Neuronal stem cell (in vitro differentiated cells): ENCODE results near the gene NLGN1.

ENCODE experiments used
- DNase-seq: peaks from one replicate; pipeline ENCODE4 v3.0.0-alpha.2; 2013; ENCODE audit warnings: low spot score
- H2AFZ ChIP-seq: one replicate; pipeline ENCODE4 v1.6.1; 2013; ENCODE audit warnings: mild to moderate bottlenecking, low read length, inconsistent platforms
- H2AK5ac ChIP-seq: 2 replicates; pipeline ENCODE4 v1.6.1; 2013; ENCODE audit warnings: low read depth, mild to moderate bottlenecking, inconsistent platforms, low read length, moderate library complexity, mixed read lengths
- H2BK120ac ChIP-seq: 2 replicates; pipeline ENCODE4 v1.6.1; 2013; ENCODE audit warnings: low read depth, mild to moderate bottlenecking, inconsistent platforms, low read length, moderate library complexity, mixed read lengths
- H2BK12ac ChIP-seq: one replicate; pipeline ENCODE4 v1.6.1; 2013; ENCODE audit warnings: low read length, inconsistent platforms
- H2BK15ac ChIP-seq: 2 replicates; pipeline ENCODE4 v1.6.1; 2013; ENCODE audit warnings: mild to moderate bottlenecking, low read length, inconsistent platforms, mixed read lengths
- H2BK5ac ChIP-seq: one replicate; pipeline ENCODE4 v1.6.1; 2013; ENCODE audit warnings: inconsistent platforms, mild to moderate bottlenecking, low read length, moderate library complexity
- H3K14ac ChIP-seq: one replicate; pipeline ENCODE4 v1.6.1; 2013; ENCODE audit warnings: low read length, inconsistent platforms
- H3K18ac ChIP-seq: 2 replicates; pipeline ENCODE4 v1.6.1; 2013; ENCODE audit warnings: low read length, inconsistent platforms
- H3K23ac ChIP-seq: 2 replicates; pipeline ENCODE4 v1.6.1; 2013; ENCODE audit warnings: low read depth, mild to moderate bottlenecking, mixed read lengths, low read length, inconsistent platforms; ENCODE audit not compliant: poor library complexity
- H3K27ac ChIP-seq: replicated peaks from 3 replicates; pipeline ENCODE4 v1.5.1; 2013; ENCODE audit warnings: low read length, inconsistent platforms
- H3K27me3 ChIP-seq, 3 experiments: 2 replicates each; pipeline ENCODE4 v1.6.1; 2013; ENCODE audit warnings: low read length in 3 of 3, mild to moderate bottlenecking in 2 of 3, inconsistent platforms in 1 of 3, low read depth in 1 of 3, mixed read lengths in 1 of 3, moderate library complexity in 1 of 3; ENCODE audit not compliant: control insufficient read depth in 3 of 3, insufficient read depth in 3 of 3
- H3K36me3 ChIP-seq, 2 donors: replicated peaks in 1 of 2; 2 replicates each; pipeline ENCODE4 v1.6.1; 2013; ENCODE audit warnings: low read length in 2 of 2; ENCODE audit not compliant: control insufficient read depth in 2 of 2, insufficient read depth in 2 of 2
- H3K4ac ChIP-seq: 2 replicates; pipeline ENCODE4 v1.6.1; 2013; ENCODE audit warnings: inconsistent platforms, mild to moderate bottlenecking, low read length, moderate library complexity
- H3K4me1 ChIP-seq, 2 donors: 1 replicate in 1 of 2; 2 replicates in 1 of 2; pipeline ENCODE4 v1.6.1; 2013; ENCODE audit warnings: low read length in 2 of 2, low read depth in 1 of 2; ENCODE audit not compliant: control insufficient read depth in 2 of 2, insufficient read depth in 1 of 2
- H3K4me2 ChIP-seq: one replicate; pipeline ENCODE4 v1.6.1; 2013; ENCODE audit warnings: mild to moderate bottlenecking, low read length, inconsistent platforms; ENCODE audit not compliant: insufficient read depth, poor library complexity, severe bottlenecking
- H3K4me3 ChIP-seq, 2 donors: 2 replicates each; pipeline ENCODE4 v1.5.1; 2013; ENCODE audit warnings: low read length in 2 of 2, mild to moderate bottlenecking in 2 of 2, inconsistent platforms in 1 of 2, moderate library complexity in 1 of 2
- H3K79me1 ChIP-seq: one replicate; pipeline ENCODE4 v1.6.1; 2013; ENCODE audit warnings: low read depth, mild to moderate bottlenecking, inconsistent platforms, low read length, moderate library complexity
- H3K9ac ChIP-seq: one replicate; pipeline ENCODE4 v1.6.1; 2013; ENCODE audit warnings: mild to moderate bottlenecking, low read depth, low read length, inconsistent platforms; ENCODE audit not compliant: poor library complexity
- H3K9me3 ChIP-seq, 2 donors: replicated peaks in 1 of 2; 2 replicates each; pipeline versions ENCODE3 to v1.6.1; 2013; ENCODE audit warnings: low read length in 2 of 2, mild to moderate bottlenecking in 2 of 2, inconsistent platforms in 1 of 2, low read depth in 1 of 2, mixed read lengths in 1 of 2, moderate library complexity in 1 of 2; ENCODE audit not compliant: control insufficient read depth in 2 of 2, insufficient read depth in 1 of 2
- H4K8ac ChIP-seq: one replicate; pipeline ENCODE4 v1.6.1; 2013; ENCODE audit warnings: low read depth, mild to moderate bottlenecking, inconsistent platforms, low read length, moderate library complexity
- H4K91ac ChIP-seq: one replicate; pipeline ENCODE4 v1.6.1; 2013; ENCODE audit warnings: low read length, low read depth, mild to moderate bottlenecking, inconsistent platforms; ENCODE audit not compliant: poor library complexity
- WGBS, 2 donors: extraction: QIAGEN DNeasy Blood & Tissue Kit; methylation state at CpG; one replicate each; pipeline ENCODE4 v1.1.7; 2013; ENCODE audit warnings: missing lambda C conversion rate in 2 of 2, mixed read lengths in 1 of 2; ENCODE audit not compliant: insufficient read length in 2 of 2, insufficient replicate concordance in 1 of 2; ENCODE audit errors: extremely low coverage in 2 of 2; 5-methylcytosine and 5-hydroxymethylcytosine counted together

NLGN1 gene

DNA sequence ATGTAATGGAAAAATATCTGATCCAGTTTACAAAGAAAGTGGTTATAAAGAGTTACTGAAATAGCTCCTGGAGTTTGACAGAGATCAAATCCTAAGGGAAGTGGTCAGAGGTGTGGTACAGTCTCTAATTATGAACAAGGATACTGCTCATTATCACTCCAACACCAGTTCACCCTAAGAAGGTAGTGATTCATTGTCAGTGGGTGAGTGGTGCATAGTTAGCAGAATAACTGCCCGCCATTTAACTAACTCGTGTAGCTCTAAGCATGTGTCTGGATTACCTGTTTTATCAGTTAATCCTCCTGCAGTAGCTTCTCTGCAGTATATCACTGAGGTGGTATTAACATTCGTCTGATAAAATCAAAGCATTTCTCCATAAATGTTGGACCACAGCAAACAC is 700.1 kb downstream of the NLGN1 start:
- no peaks in the 10 kb centered on the region for H3K79me1 ChIP-seq
- no peaks in the 10 kb centered on the region for H3K27me3 ChIP-seq
- no peak overlapping the region for H2BK5ac ChIP-seq
- no peak overlapping the region for H2AK5ac ChIP-seq
- no peak for DNase-seq
- H3K9ac ChIP-seq, result no peak overlapping the region
- no peak overlapping the region for H2BK15ac ChIP-seq
- H3K9me3 ChIP-seq, result no peaks in the 10 kb centered on the region
- H3K18ac ChIP-seq, result no peak overlapping the region
- H4K8ac ChIP-seq, result no peak overlapping the region
- no peak overlapping the region for H2BK120ac ChIP-seq
- H3K27ac ChIP-seq, result no peak overlapping the region
- no peaks in the 10 kb centered on the region for H3K36me3 ChIP-seq
- no CpG with 5 or more reads among the region's 3 CpGs for WGBS, 2 donors
- H3K4me3 ChIP-seq, result no peak overlapping the region
- H3K23ac ChIP-seq, result no peak overlapping the region
- H3K4me2 ChIP-seq, result no peak overlapping the region
- no peak overlapping the region for H2BK12ac ChIP-seq
- H4K91ac ChIP-seq, result no peak overlapping the region
- H3K4ac ChIP-seq, result no peak overlapping the region
- H3K4me1 ChIP-seq, result no peaks in the 10 kb centered on the region
- H2AFZ ChIP-seq, result no peak overlapping the region
- H3K14ac ChIP-seq, result no peak overlapping the region

DNA sequence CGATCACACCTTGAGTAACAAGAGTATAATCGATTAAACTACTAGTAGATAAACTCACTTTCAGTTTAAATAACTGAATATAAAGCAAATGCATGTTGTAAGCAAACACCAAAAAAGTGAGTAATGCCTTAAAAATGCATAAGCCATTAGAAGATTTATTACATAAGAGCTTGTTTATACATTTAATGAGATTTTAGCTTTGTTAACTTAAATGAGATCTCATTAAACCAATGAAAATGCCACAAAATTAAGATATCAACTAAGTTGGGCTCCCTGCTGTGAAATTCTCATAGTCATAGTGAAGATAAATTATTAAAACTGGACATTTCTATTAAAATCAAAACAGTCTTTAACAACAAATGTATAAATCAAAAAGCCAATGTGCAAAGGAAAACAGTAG is 701.2 kb downstream of the NLGN1 start:
- no peak overlapping the region for H4K8ac ChIP-seq
- DNase-seq, result no peak
- H3K79me1 ChIP-seq, result no peaks in the 10 kb centered on the region
- H3K36me3 ChIP-seq, result no peaks in the 10 kb centered on the region
- H3K27me3 ChIP-seq, result no peaks in the 10 kb centered on the region
- no peak overlapping the region for H3K14ac ChIP-seq
- H2BK5ac ChIP-seq, result no peak overlapping the region
- no peak overlapping the region for H3K9ac ChIP-seq
- no peak overlapping the region for H2AK5ac ChIP-seq
- no peaks in the 10 kb centered on the region for H3K9me3 ChIP-seq
- no peak overlapping the region for H4K91ac ChIP-seq
- H3K27ac ChIP-seq, result no peak overlapping the region
- no peak overlapping the region for H3K4ac ChIP-seq
- H2BK15ac ChIP-seq, result no peak overlapping the region
- H2BK120ac ChIP-seq, result no peak overlapping the region
- H3K4me3 ChIP-seq, result no peak overlapping the region
- no peak overlapping the region for H2AFZ ChIP-seq
- no CpG with 5 or more reads among the region's 2 CpGs for WGBS, 2 donors
- no peak overlapping the region for H2BK12ac ChIP-seq
- H3K4me2 ChIP-seq, result no peak overlapping the region
- H3K18ac ChIP-seq, result no peak overlapping the region
- H3K4me1 ChIP-seq, result no peaks in the 10 kb centered on the region
- H3K23ac ChIP-seq, result no peak overlapping the region

DNA sequence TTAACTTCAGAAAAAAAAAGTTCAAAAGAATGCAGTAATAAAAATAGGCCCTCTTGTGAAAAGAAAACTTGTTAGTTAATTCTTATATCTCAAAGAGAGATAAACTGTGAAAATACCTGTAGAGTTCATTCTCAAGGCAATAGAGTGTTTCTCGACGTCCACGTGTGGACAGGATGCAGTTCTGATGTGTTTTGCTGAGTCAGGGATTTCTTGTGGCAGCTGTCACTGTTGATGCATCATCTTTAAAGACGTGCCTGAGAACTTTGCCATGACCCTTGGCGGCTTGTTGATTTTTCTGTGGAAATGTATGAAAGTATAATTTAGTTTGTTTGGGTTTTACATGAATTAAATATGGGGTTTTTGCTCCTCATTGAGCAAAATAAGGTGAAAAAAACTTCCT is 702.2 kb downstream of the NLGN1 start:
- Histone ChIP-seq H3K4ac (no peak overlapping the region), H3K9me3 (no peaks in the 10 kb centered on the region), H2AFZ (no peak overlapping the region), H3K23ac (no peak overlapping the region), H3K14ac (no peak overlapping the region), H3K9ac (no peak overlapping the region), H3K27ac (no peak overlapping the region), H3K18ac (no peak overlapping the region), H3K4me1 (no peaks in the 10 kb centered on the region), H3K79me1 (no peaks in the 10 kb centered on the region), H2BK5ac (no peak overlapping the region), H4K8ac (no peak overlapping the region), H4K91ac (no peak overlapping the region), H2BK12ac (no peak overlapping the region), H3K4me2 (no peak overlapping the region), H2BK15ac (no peak overlapping the region), H3K4me3 (no peak overlapping the region), H3K36me3 (no peaks in the 10 kb centered on the region), H2BK120ac (no peak overlapping the region), H3K27me3 (no peaks in the 10 kb centered on the region), H2AK5ac (no peak overlapping the region)
- no CpG with 5 or more reads among the region's 5 CpGs for WGBS, 2 donors
- DNase-seq, result no peak

DNA sequence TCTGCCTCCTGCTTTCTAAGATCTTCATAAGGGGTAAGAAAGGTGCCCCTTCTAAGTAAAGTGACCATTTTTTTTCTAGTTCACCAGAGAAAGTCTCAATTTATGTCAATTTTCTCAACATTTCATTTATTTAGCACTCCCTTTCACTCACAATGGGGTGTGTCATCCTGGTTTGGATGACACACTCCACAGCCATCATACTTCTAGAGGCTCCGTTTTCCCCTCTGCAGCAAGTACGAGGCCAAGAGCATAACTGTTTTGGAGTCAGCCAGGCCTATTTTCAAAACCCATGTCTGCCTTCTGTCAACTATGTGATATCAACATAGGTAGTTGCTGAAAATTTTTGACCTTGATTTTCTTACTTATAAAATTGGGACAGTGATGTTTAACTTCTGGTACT is 703.2 kb downstream of the NLGN1 start:
- Histone ChIP-seq H3K27me3 (no peaks in the 10 kb centered on the region), H3K9me3 (no peaks in the 10 kb centered on the region), H3K79me1 (no peaks in the 10 kb centered on the region), H3K27ac (no peak overlapping the region), H2BK120ac (no peak overlapping the region), H4K91ac (no peak overlapping the region), H2AFZ (no peak overlapping the region), H3K4me2 (no peak overlapping the region), H2BK15ac (no peak overlapping the region), H3K18ac (no peak overlapping the region), H3K9ac (no peak overlapping the region), H3K4me3 (no peak overlapping the region), H2BK5ac (no peak overlapping the region), H3K36me3 (peaks cover 0 to 2% of the 10 kb centered on the region in 2 donors), H2BK12ac (no peak overlapping the region), H3K4me1 (no peaks in the 10 kb centered on the region), H3K23ac (no peak overlapping the region), H4K8ac (no peak overlapping the region), H2AK5ac (no peak overlapping the region), H3K14ac (no peak overlapping the region), H3K4ac (no peak overlapping the region)
- WGBS, 2 donors, result no CpG with 5 or more reads among the region's 2 CpGs
- DNase-seq, result no peak
